ENCODE results near the gene SSB. TPM values are rescaled to one million over a fixed set of nuclear protein-coding genes. Genes with fewer than 3 reads are reported as not detected.

Gene SSB
- total RNA-seq, result 10 to 100 TPM; 35.5 to 36.7 (median 36.1) TPM

GRCh38 chr2:169798718-169799592 is at the start of gene SSB:
SSB (plus strand) TSS chr2:169798871; CDS start chr2:169800961, 2,090 bp downstream.
- in situ Hi-C loops (cut with MboI; ENCODE audit: low sequenced_read_pairs in 4 of 4), result no loop called here

GRCh38 chr2:169752752-169753151 is 45.9 kb upstream of the SSB start:
- in situ Hi-C loops (cut with MboI; ENCODE audit: low sequenced_read_pairs in 4 of 4) (no loop called here), intact Hi-C loops (cut with DNase I; ENCODE audit: low total_unique reads) (no loop called here)
- no peak overlapping the region for H3K27ac ChIP-seq
- DNase-seq (no peak), ATAC-seq (no peak)
- H3K4me3 ChIP-seq, result no peak overlapping the region
- H3K27me3 ChIP-seq, result no peaks in the 10 kb centered on the region
- no peaks in the 10 kb centered on the region for H3K9me3 ChIP-seq
- no peaks in the 10 kb centered on the region for H3K4me1 ChIP-seq
- no peaks in the 10 kb centered on the region for H3K36me3 ChIP-seq
- TF ChIP-seq CTCF (IDR thresholded peaks at IDR 0.05 in 4 of 5, conservative IDR thresholded peaks at IDR 0.05 in 1 of 5) (no peak), POLR2A (IDR thresholded peaks at IDR 0.05) (no peak)

More at GRCh38 chr2:169798718-169799592, at the start of gene SSB:
- ATAC-seq (peak; percentile 94), DNase-seq (peak; percentile 85 to 86)
- Histone ChIP-seq H3K4me3 (peak within 1 kb of the TSS; percentile 72 to 97 (median 80)), H3K27ac (peak within 1 kb of the TSS; percentile 71 to 94 (median 82)), H3K4me1 (peaks cover 7 to 19% of the 10 kb centered on the region in 2 donors), H3K36me3 (peaks cover 0 to 25% of the 10 kb centered on the region in 2 donors), H3K27me3 (no peaks in the 10 kb centered on the region), H3K9me3 (no peaks in the 10 kb centered on the region)
- intact Hi-C loops (cut with DNase I; ENCODE audit: low total_unique reads), result loop anchor here (2.0 to 10.0 kb wide), 2 partner anchors 26 to 64 kb away; partner anchors contain the start of genes KLHL23 and METTL5
- TF ChIP-seq POLR2A (IDR thresholded peaks at IDR 0.05) (peak; percentile 58 to 69), CTCF (IDR thresholded peaks at IDR 0.05 in 4 of 5, conservative IDR thresholded peaks at IDR 0.05 in 1 of 5) (no peak)

GRCh38 chr2:169755083-169755870 is 43.4 kb upstream of the SSB start:
- Histone ChIP-seq H3K27ac (no peak overlapping the region), H3K36me3 (no peaks in the 10 kb centered on the region), H3K9me3 (no peaks in the 10 kb centered on the region), H3K4me3 (no peak overlapping the region), H3K27me3 (no peaks in the 10 kb centered on the region), H3K4me1 (no peaks in the 10 kb centered on the region)
- no peak for ATAC-seq
- no peak for DNase-seq
- TF ChIP-seq POLR2A (IDR thresholded peaks at IDR 0.05) (no peak), CTCF (IDR thresholded peaks at IDR 0.05 in 4 of 5, conservative IDR thresholded peaks at IDR 0.05 in 1 of 5) (no peak)
- intact Hi-C loops (cut with DNase I; ENCODE audit: low total_unique reads) (no loop called here), in situ Hi-C loops (cut with MboI; ENCODE audit: low sequenced_read_pairs in 4 of 4) (no loop called here)

- H3K4me3 ChIP-seq, result no peak overlapping the region
- no peak for TF ChIP-seq CTCF (IDR thresholded peaks at IDR 0.05 in 4 of 5, conservative IDR thresholded peaks at IDR 0.05 in 1 of 5)
- TF ChIP-seq POLR2A (IDR thresholded peaks at IDR 0.05), result no peak
Observed at GRCh38 chr2:169756342-169756741, 42.3 kb upstream of the SSB start.

More at GRCh38 chr2:169756342-169756741, 42.3 kb upstream of the SSB start:
- Histone ChIP-seq H3K9me3 (no peaks in the 10 kb centered on the region), H3K27me3 (no peaks in the 10 kb centered on the region), H3K36me3 (no peaks in the 10 kb centered on the region), H3K27ac (no peak overlapping the region), H3K4me1 (no peaks in the 10 kb centered on the region)
- ATAC-seq, result no peak
- no peak for DNase-seq
- in situ Hi-C loops (cut with MboI; ENCODE audit: low sequenced_read_pairs in 4 of 4), result no loop called here
- intact Hi-C loops (cut with DNase I; ENCODE audit: low total_unique reads), result no loop called here
